Right lobe of liver (tissue), 6 donors: ENCODE data around the gene ADGRL3. TPM values are rescaled to one million over a fixed set of nuclear protein-coding genes. Genes with fewer than 3 reads are reported as not detected.
A peak's percentile ranks its signal among the peaks of the same experiment; 100 is the strongest.

Experiments used
- ATAC-seq, 4 donors: fragments of 200-7000 bp; cut with Tn5 transposase; one replicate each; pipeline ENCODE4 v1.9.1; 2020; ENCODE audit warnings: mild to moderate bottlenecking in 4 of 4, moderate library complexity in 4 of 4
- DNase-seq, 3 donors: peaks; one replicate each; pipeline ENCODE4 v3.0.0-alpha.2; 2020
- H3K27ac ChIP-seq, 3 donors: fragments of 200-600 bp; one replicate each; pipeline ENCODE4 v1.8.0; 2022
- H3K27me3 ChIP-seq, 2 donors: fragments of 200-600 bp; one replicate each; pipeline ENCODE4 v1.8.0; 2022
- H3K36me3 ChIP-seq, 4 donors: fragments of 200-600 bp; sonication (generic) in 1 of 4; one replicate each; pipeline versions ENCODE4 v1.5.1 to v1.8.0; 2017 to 2022; ENCODE audit warnings: control low read depth in 1 of 4
- H3K4me1 ChIP-seq, 4 donors: fragments of 200-600 bp; sonication (generic) in 1 of 4; one replicate each; pipeline versions ENCODE4 v1.5.1 to v1.8.0; 2017 to 2022; ENCODE audit warnings: control low read depth in 1 of 4
- H3K4me3 ChIP-seq, 3 donors: fragments of 200-600 bp; one replicate each; pipeline ENCODE4 v1.8.0; 2022
- H3K9me3 ChIP-seq, 4 donors: fragments of 200-600 bp; sonication (generic) in 1 of 4; one replicate each; pipeline versions ENCODE4 v1.5.1 to v1.8.0; 2017 to 2022; ENCODE audit warnings: control low read depth in 1 of 4
- POLR2A ChIP-seq: fragments of 450-650 bp; IDR thresholded peaks from one replicate; pipeline ENCODE4 v1.6.1; 2017; ENCODE audit warnings: antibody characterized with exemption, mild to moderate bottlenecking
- WGBS: methylation state at CpG from one replicate; pipeline ENCODE4 v1.1.6; 2018; ENCODE audit warnings: low coverage, low lambda C conversion rate; ENCODE audit not compliant: insufficient coverage; ENCODE audit errors: missing lambda C conversion rate; 5-methylcytosine and 5-hydroxymethylcytosine counted together
- intact Hi-C, 2 donors: fragments of 100-400 bp; cut with DNase I; formaldehyde crosslinking; loops; one replicate each; pipeline versions ENCODE4 v1.11.2 to v1.14.1; 2022
- total RNA-seq, 6 experiments: library from RNA; depleted of rRNA in 2 of 6; stranded (reverse); fragments of >200 nt in 2 of 6; fragmentation: NEBNext Ultra II Directional in 3 of 6; extraction: Animal tissue kit (Norgen Biotek cat#: 25700) in 3 of 6; gene quantifications; one replicate each; pipeline versions ENCODE4 v1.1.0 to v1.2.4, GENCODE V29; 2016 to 2023
- TF ChIP-seq, protein P1 (sequence below), 4 donors: fragments of 200-600 bp in 3 of 4; fragments of 450-650 bp in 1 of 4; IDR thresholded peaks; one replicate each; pipeline versions ENCODE4 v1.5.1 to v1.8.0; 2016 to 2022; ENCODE audit warnings: antibody characterized with exemption in 4 of 4, mild to moderate bottlenecking in 2 of 4
- donor health status: DM: no; HTN: yes; CAD: no.
- donor health status: DM: no; HTN: no; CAD: no.
- donor health status: DM: no; HTN: no; CAD: no.
- donor health status: DM: no; HTN: yes; CAD: no.
- donor health status: DM: no; HTN: yes; CAD: no.

ADGRL3 gene
- total RNA-seq, 6 experiments from 2014 or later = 0.06 to 1.1 (median 0.35) TPM

DNA sequence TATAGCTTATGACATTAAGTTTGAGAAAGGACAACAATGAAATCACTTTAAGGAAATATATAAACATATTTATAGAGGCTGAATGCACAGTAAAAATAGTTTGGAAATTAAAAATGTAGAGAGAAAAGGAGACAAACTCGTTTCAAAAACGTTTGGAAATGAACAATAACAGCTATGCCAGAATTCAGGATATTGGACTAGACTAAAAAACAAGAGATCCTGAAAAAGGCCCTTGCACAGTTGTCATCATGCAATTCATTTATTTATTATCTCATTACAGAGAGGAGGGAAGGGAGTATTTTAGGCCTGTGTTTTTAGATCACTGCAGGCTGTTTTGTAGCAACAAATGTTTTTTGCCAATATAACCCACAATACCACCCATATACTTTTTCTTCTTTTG, 527.2 kb downstream of the ADGRL3 start:
- Histone ChIP-seq H3K27ac (no peak overlapping the region), H3K9me3 (no peaks in the 10 kb centered on the region), H3K27me3 (no peaks in the 10 kb centered on the region), H3K4me3 (no peak overlapping the region), H3K36me3 (no peaks in the 10 kb centered on the region), H3K4me1 (no peaks in the 10 kb centered on the region)
- DNase-seq = no peak
- intact Hi-C loops = no loop called here
- ATAC-seq = no peak
- TF ChIP-seq POLR2A = no peak
- TF ChIP-seq, protein P1, sequence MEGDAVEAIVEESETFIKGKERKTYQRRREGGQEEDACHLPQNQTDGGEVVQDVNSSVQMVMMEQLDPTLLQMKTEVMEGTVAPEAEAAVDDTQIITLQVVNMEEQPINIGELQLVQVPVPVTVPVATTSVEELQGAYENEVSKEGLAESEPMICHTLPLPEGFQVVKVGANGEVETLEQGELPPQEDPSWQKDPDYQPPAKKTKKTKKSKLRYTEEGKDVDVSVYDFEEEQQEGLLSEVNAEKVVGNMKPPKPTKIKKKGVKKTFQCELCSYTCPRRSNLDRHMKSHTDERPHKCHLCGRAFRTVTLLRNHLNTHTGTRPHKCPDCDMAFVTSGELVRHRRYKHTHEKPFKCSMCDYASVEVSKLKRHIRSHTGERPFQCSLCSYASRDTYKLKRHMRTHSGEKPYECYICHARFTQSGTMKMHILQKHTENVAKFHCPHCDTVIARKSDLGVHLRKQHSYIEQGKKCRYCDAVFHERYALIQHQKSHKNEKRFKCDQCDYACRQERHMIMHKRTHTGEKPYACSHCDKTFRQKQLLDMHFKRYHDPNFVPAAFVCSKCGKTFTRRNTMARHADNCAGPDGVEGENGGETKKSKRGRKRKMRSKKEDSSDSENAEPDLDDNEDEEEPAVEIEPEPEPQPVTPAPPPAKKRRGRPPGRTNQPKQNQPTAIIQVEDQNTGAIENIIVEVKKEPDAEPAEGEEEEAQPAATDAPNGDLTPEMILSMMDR (IDR thresholded peaks at IDR 0.05) = no peak
- WGBS = 38% methylated on average over 2 of the region's 2 CpGs

- no peak for TF ChIP-seq POLR2A
- intact Hi-C loops = no loop called here
- DNase-seq = no peak
- Histone ChIP-seq H3K4me1 (no peaks in the 10 kb centered on the region), H3K27me3 (no peaks in the 10 kb centered on the region), H3K27ac (no peak overlapping the region), H3K4me3 (no peak overlapping the region), H3K9me3 (no peaks in the 10 kb centered on the region), H3K36me3 (no peaks in the 10 kb centered on the region)
- WGBS = 77% methylated on average over 2 of the region's 2 CpGs
- no peak for ATAC-seq
Observed at GRCh38 chr4:61734409-61734808, 534.3 kb downstream of the ADGRL3 start.

GRCh38 chr4:61739887-61740286, 539.8 kb downstream of the ADGRL3 start:
- H3K4me1 ChIP-seq = peaks cover 0 to 19% (median 3%) of the 10 kb centered on the region in 4 donors
- H3K4me3 ChIP-seq = no peak overlapping the region
- H3K36me3 ChIP-seq = no peaks in the 10 kb centered on the region
- no peak for TF ChIP-seq POLR2A
- TF ChIP-seq, protein P1 (IDR thresholded peaks at IDR 0.05) = no peak
- H3K27me3 ChIP-seq = no peaks in the 10 kb centered on the region
- ATAC-seq (peak in 1 of 4 donors; percentile 59), DNase-seq (no peak)
- H3K27ac ChIP-seq = no peak overlapping the region
- no peaks in the 10 kb centered on the region for H3K9me3 ChIP-seq
- intact Hi-C loops = no loop called here

GRCh38 chr4:61740886-61741285, 540.8 kb downstream of the ADGRL3 start:
- intact Hi-C loops = no loop called here
- no peaks in the 10 kb centered on the region for H3K27me3 ChIP-seq
- H3K9me3 ChIP-seq = no peaks in the 10 kb centered on the region
- ATAC-seq (no peak), DNase-seq (no peak)
- 37% methylated on average over 4 of the region's 4 CpGs for WGBS
- H3K4me1 ChIP-seq = peaks cover 0 to 19% (median 3%) of the 10 kb centered on the region in 4 donors
- TF ChIP-seq, protein P1 (IDR thresholded peaks at IDR 0.05) = no peak
- TF ChIP-seq POLR2A = no peak
- H3K27ac ChIP-seq = no peak overlapping the region
- no peak overlapping the region for H3K4me3 ChIP-seq
- no peaks in the 10 kb centered on the region for H3K36me3 ChIP-seq

GRCh38 chr4:61741327-61742096, 541.4 kb downstream of the ADGRL3 start:
- H3K4me3 ChIP-seq = no peak overlapping the region
- intact Hi-C loops = no loop called here
- peaks cover 0 to 19% (median 3%) of the 10 kb centered on the region in 4 donors for H3K4me1 ChIP-seq
- H3K36me3 ChIP-seq = no peaks in the 10 kb centered on the region
- no peaks in the 10 kb centered on the region for H3K27me3 ChIP-seq
- H3K9me3 ChIP-seq = no peaks in the 10 kb centered on the region
- H3K27ac ChIP-seq = no peak overlapping the region
- 23% methylated on average over 4 of the region's 4 CpGs for WGBS
- no peak for DNase-seq
- ATAC-seq = peak; percentile 67 to 83 (median 72)
- TF ChIP-seq POLR2A = no peak
- TF ChIP-seq, protein P1 (IDR thresholded peaks at IDR 0.05) = peak; percentile 29 to 39 (median 34)
